Neural cell (in vitro differentiated cells): Measurements from ENCODE around the gene MOBP. TPM values are rescaled to one million over a fixed set of nuclear protein-coding genes. Genes with fewer than 3 reads are reported as not detected.
A peak's percentile ranks its signal among the peaks of the same experiment; 100 is the strongest.

ENCODE experiments used
- H2AFZ ChIP-seq: fragments of 200-600, 300-800 bp; sonication (generic), shearing (Covaris generic); 2 replicates; pipeline ENCODE4 v1.6.0; 2014; ENCODE audit warnings: low read depth, mild to moderate bottlenecking, antibody characterized with exemption, low read length, moderate library complexity
- H3F3A ChIP-seq: fragments of 200-600 bp; shearing (Covaris generic); 2 replicates; pipeline ENCODE4 v1.6.1; 2016; ENCODE audit warnings: mild to moderate bottlenecking, moderate library complexity, mixed read lengths, antibody characterized with exemption, low read length; ENCODE audit not compliant: insufficient read depth, poor library complexity, severe bottlenecking
- H3K27ac ChIP-seq: fragments of 200-600, 300-800 bp; sonication (generic), shearing (Covaris generic); 2 replicates; pipeline ENCODE4 v1.5.1; 2014; ENCODE audit warnings: mild to moderate bottlenecking, low read length, moderate library complexity
- H3K27me3 ChIP-seq: fragments of 300-800, 200-600 bp; sonication (generic), shearing (Covaris generic); 2 replicates; pipeline ENCODE4 v1.6.0; 2014; ENCODE audit warnings: mild to moderate bottlenecking, low read depth, low read length, moderate library complexity; ENCODE audit not compliant: insufficient read depth
- H3K36me3 ChIP-seq: fragments of 300-800, 200-600 bp; sonication (generic), shearing (Covaris generic); 2 replicates; pipeline ENCODE4 v1.5.1; 2014; ENCODE audit warnings: mild to moderate bottlenecking, antibody characterized with exemption, low read length, moderate library complexity; ENCODE audit not compliant: insufficient read depth
- H3K4me2 ChIP-seq: fragments of 300-800, 200-600 bp; sonication (generic), shearing (Covaris generic); 2 replicates; pipeline ENCODE4 v1.6.0; 2014; ENCODE audit warnings: mild to moderate bottlenecking, low read length
- H3K4me3 ChIP-seq: fragments of 300-800, 200-600 bp; sonication (generic), shearing (Covaris generic); 2 replicates; pipeline ENCODE4 v1.5.1; 2014; ENCODE audit warnings: mild to moderate bottlenecking, low read length, moderate library complexity
- H3K79me2 ChIP-seq: fragments of 200-600 bp; shearing (Covaris generic); replicated peaks from 2 replicates; pipeline ENCODE4 v1.6.0; 2014; ENCODE audit warnings: mild to moderate bottlenecking, low read length, moderate library complexity; ENCODE audit not compliant: insufficient read depth
- H3K9ac ChIP-seq: fragments of 300-800, 200-600 bp; sonication (generic), shearing (Covaris generic); 2 replicates; pipeline ENCODE4 v1.6.1; 2016; ENCODE audit warnings: mild to moderate bottlenecking, low read length, mixed read lengths
- H3K9me2 ChIP-seq: fragments of 200-600 bp; shearing (Covaris generic); 2 replicates; pipeline ENCODE4 v1.6.1; 2016; ENCODE audit warnings: mild to moderate bottlenecking, low read length, mixed read lengths; ENCODE audit not compliant: insufficient read depth
- H3K9me3 ChIP-seq: fragments of 200-600, 300-800 bp; sonication (generic), shearing (Covaris generic); 2 replicates; pipeline ENCODE4 v1.6.1; 2016; ENCODE audit warnings: mild to moderate bottlenecking, mixed run types, low read length, moderate library complexity, mixed read lengths
- H4K20me1 ChIP-seq: fragments of 200-600 bp; shearing (Covaris generic); 2 replicates; pipeline ENCODE4 v1.6.1; 2016; ENCODE audit warnings: mild to moderate bottlenecking, mixed run types; ENCODE audit not compliant: insufficient read depth
- CTCF ChIP-seq: fragments of 450-650 bp; IDR thresholded peaks from 2 replicates; pipeline ENCODE4 v1.5.1; 2014; ENCODE audit warnings: antibody characterized with exemption, mild to moderate bottlenecking, moderate library complexity; ENCODE audit not compliant: poor library complexity, severe bottlenecking
- EP300 ChIP-seq: fragments of 450-650 bp; conservative IDR thresholded peaks from 2 replicates; pipeline ENCODE4 v1.6.1; 2014; ENCODE audit warnings: antibody characterized with exemption, mild to moderate bottlenecking, moderate library complexity; ENCODE audit not compliant: poor library complexity, severe bottlenecking
- EZH2 ChIP-seq: fragments of 200-600, 300-800 bp; shearing (Covaris generic), sonication (generic); IDR thresholded peaks from 2 replicates; pipeline ENCODE4 v1.6.1; 2014; ENCODE audit warnings: antibody characterized with exemption, low read length, borderline replicate concordance, mild to moderate bottlenecking; ENCODE audit not compliant: insufficient read depth, poor library complexity, severe bottlenecking
- MXI1 ChIP-seq: fragments of 450-650 bp; conservative IDR thresholded peaks from 2 replicates; pipeline ENCODE4 v1.6.1; 2014; ENCODE audit warnings: antibody characterized with exemption, mild to moderate bottlenecking; ENCODE audit not compliant: poor library complexity, severe bottlenecking
- POLR2AphosphoS5 ChIP-seq: IDR thresholded peaks from 2 replicates; pipeline ENCODE4 v1.6.1; 2012
- RAD21 ChIP-seq: fragments of 450-650 bp; conservative IDR thresholded peaks from 2 replicates; pipeline ENCODE4 v1.6.1; 2014; ENCODE audit warnings: antibody characterized with exemption, mild to moderate bottlenecking, moderate library complexity
- REST ChIP-seq: IDR thresholded peaks from 2 replicates; pipeline ENCODE4 v1.6.1; 2012; ENCODE audit warnings: borderline replicate concordance
- SMC3 ChIP-seq: fragments of 450-650 bp; conservative IDR thresholded peaks from 2 replicates; pipeline ENCODE4 v1.6.1; 2014; ENCODE audit warnings: antibody characterized with exemption, mild to moderate bottlenecking, moderate library complexity; ENCODE audit not compliant: poor library complexity
- TAF1 ChIP-seq: IDR thresholded peaks from 2 replicates; pipeline ENCODE4 v1.6.1; 2012; ENCODE audit warnings: low read depth
- polyA plus RNA-seq: library from polyadenylated mRNA; depleted of rRNA; stranded (reverse); fragments of >200 nt; gene quantifications from 2 replicates; pipeline ENCODE4 v1.2.3, GENCODE V29; 2014

Gene MOBP
- polyA plus RNA-seq, 1 donor from 2014 or later: not detected

GRCh38 chr3:39542588-39542988 lies 75.1 kb downstream of the MOBP start:
- Histone ChIP-seq H3K9me2 (no peaks in the 10 kb centered on the region), H3F3A (no peaks in the 10 kb centered on the region), H3K79me2 (no peaks in the 10 kb centered on the region), H3K9ac (no peak overlapping the region), H2AFZ (no peak overlapping the region), H3K36me3 (no peaks in the 10 kb centered on the region), H3K4me2 (no peak overlapping the region), H3K27me3 (no peaks in the 10 kb centered on the region), H3K9me3 (no peaks in the 10 kb centered on the region), H3K4me3 (no peak overlapping the region), H4K20me1 (no peaks in the 10 kb centered on the region), H3K27ac (peak overlapping the region; percentile 38)
- peak; percentile 98 for TF ChIP-seq POLR2AphosphoS5
- no peak for TF ChIP-seq EZH2
- peak; percentile 14 for TF ChIP-seq MXI1
- peak; percentile 100 for TF ChIP-seq EP300
- no peak for TF ChIP-seq SMC3
- no peak for TF ChIP-seq CTCF
- TF ChIP-seq REST: no peak

- Histone ChIP-seq H3K27ac (no peak overlapping the region), H3K9me3 (no peaks in the 10 kb centered on the region)
Observed at GRCh38 chr3:39548282-39548681, 80.8 kb downstream of the MOBP start.

GRCh38 chr3:39550354-39551051 lies 83.0 kb downstream of the MOBP start:
- Histone ChIP-seq H3K4me2 (no peak overlapping the region), H4K20me1 (no peaks in the 10 kb centered on the region), H2AFZ (no peak overlapping the region), H3K27me3 (no peaks in the 10 kb centered on the region), H3K4me3 (no peak overlapping the region), H3K9me3 (no peaks in the 10 kb centered on the region), H3K36me3 (no peaks in the 10 kb centered on the region), H3K9me2 (no peaks in the 10 kb centered on the region), H3K9ac (no peak overlapping the region), H3K27ac (no peak overlapping the region), H3F3A (no peaks in the 10 kb centered on the region), H3K79me2 (no peaks in the 10 kb centered on the region)
- TF ChIP-seq CTCF (no peak), REST (no peak), POLR2AphosphoS5 (no peak), SMC3 (no peak), TAF1 (no peak), EZH2 (no peak), RAD21 (no peak), MXI1 (no peak), EP300 (no peak)

More at GRCh38 chr3:39548282-39548681, 80.8 kb downstream of the MOBP start:
- Histone ChIP-seq H3K9ac (no peak overlapping the region), H3F3A (no peaks in the 10 kb centered on the region), H3K4me3 (no peak overlapping the region), H3K27me3 (no peaks in the 10 kb centered on the region), H2AFZ (no peak overlapping the region), H3K4me2 (no peak overlapping the region), H3K9me2 (no peaks in the 10 kb centered on the region), H3K36me3 (no peaks in the 10 kb centered on the region), H4K20me1 (no peaks in the 10 kb centered on the region), H3K79me2 (no peaks in the 10 kb centered on the region)
- TF ChIP-seq MXI1: no peak
